ENCODE results near the gene ZNF764.
"Not testable (repeated sequence)": the region's sequence is repeated elsewhere in the genome, so short reads cannot be mapped to it uniquely, and the experiment has no call there.

Gene ZNF764

DNA sequence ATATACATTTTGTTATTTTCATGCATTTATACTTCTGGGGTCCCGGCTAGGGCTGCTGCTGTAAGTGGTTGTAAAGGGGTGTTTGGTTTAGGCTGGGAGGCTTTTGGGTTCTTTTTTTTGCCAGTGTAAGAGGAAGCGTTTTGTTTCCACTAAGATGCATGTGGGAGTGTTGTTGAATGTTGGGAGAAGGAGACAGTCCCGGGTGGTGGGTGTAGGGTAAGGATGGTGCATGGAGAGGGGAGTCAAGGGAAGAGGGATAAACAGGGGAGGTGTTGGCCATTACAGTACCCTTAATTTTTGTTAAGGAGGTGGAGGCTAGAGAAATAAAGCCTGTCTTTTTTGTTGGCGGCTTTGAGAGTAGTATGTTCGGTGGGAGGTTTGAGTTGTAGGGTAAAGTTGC lies 15.1 kb downstream of the ZNF764 start:
- DNase-seq, result no peak

DNA sequence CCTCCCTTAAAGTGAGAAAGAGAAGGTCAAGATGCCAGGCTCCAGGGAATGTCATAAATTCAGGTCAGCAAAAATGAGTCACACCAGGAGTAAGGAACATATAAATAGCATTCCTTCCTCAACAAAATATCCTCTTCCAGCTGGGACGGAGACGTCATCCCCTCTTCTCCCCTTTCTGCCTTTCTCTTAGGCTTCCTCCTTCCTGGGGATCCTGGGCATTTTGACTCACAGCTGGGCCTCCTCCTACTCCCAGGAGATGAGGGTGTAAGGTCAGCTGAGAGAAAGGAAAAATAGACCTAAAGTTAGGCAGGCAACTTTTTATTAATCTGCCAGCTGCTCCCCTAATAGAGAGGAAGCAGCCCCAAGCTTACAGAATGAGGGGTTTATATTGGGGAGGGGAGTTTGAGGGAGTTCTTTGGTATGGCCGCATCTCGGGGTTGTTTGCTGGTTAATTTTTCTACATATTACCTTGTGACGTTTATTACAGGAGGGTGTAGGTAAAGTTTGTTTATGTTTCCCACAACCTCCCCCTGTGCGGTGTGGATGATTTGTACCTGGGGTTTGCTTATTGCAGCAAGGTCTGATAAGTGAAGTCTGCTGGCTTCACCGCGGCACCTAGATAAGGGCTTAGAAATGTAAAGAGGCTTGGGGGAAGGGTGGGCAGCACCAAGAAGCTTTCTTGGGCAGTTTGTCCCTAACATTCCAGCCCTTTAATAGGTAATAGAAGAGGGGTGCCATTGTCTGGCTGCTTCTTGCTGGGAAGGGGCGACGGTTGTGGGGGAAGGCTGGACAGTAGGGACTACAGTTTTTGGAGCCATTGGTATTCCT lies 16.5 kb downstream of the ZNF764 start:
- DNase-seq, result no peak

DNA sequence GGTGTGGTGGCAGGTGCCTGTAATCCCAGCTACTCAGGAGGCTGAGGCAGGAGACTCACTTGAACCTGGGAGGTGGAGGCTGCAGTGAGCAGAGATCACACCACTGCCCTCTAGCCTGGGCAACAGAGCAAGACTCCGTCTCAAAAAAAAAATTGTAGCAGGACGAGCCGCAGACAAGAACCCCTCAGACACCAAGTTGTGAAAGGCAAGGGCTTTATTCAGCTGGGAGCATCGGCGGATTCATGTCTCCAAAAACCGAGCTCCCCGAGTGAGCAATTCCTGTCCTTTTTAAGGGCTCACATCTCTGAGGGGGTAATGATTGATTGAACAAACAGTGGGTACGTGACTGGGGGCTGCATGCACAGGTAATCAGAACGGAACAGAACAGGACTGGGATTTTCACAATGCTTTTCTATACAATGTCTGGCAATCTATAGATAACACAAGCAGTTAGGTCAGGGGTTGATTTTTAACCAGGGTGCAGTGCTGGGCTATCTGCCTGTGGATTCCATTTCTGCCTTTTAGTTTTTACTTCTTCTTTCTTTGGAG lies 17.2 kb downstream of the ZNF764 start:
- DNase-seq, result not testable (repeated sequence)

DNA sequence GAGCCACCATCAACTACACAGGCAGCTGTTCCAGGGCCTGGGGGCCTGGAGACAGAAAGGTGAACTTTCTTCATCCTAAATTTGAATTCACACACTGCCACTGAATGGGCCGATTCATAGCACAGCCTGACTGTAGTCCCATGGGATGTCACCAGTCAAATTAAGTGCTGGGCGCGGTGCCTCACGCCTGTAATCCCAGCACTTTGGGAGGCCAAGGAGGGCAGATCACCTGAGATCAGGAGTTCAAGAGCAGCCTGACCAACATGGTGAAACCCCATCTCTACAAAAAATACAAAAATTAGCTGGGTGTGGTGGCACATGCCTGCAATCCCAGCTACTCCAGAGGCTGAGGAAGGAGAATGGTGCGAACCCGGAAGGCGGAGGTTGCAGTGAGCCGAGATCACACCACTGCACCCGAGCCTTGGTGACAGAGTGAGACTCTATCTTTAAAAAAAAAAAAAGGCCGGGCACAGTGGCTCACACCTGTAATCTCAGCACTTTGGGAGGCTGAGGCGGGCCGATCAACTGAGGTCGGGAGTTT lies 18.1 kb downstream of the ZNF764 start:
- not testable (repeated sequence) for DNase-seq

DNA sequence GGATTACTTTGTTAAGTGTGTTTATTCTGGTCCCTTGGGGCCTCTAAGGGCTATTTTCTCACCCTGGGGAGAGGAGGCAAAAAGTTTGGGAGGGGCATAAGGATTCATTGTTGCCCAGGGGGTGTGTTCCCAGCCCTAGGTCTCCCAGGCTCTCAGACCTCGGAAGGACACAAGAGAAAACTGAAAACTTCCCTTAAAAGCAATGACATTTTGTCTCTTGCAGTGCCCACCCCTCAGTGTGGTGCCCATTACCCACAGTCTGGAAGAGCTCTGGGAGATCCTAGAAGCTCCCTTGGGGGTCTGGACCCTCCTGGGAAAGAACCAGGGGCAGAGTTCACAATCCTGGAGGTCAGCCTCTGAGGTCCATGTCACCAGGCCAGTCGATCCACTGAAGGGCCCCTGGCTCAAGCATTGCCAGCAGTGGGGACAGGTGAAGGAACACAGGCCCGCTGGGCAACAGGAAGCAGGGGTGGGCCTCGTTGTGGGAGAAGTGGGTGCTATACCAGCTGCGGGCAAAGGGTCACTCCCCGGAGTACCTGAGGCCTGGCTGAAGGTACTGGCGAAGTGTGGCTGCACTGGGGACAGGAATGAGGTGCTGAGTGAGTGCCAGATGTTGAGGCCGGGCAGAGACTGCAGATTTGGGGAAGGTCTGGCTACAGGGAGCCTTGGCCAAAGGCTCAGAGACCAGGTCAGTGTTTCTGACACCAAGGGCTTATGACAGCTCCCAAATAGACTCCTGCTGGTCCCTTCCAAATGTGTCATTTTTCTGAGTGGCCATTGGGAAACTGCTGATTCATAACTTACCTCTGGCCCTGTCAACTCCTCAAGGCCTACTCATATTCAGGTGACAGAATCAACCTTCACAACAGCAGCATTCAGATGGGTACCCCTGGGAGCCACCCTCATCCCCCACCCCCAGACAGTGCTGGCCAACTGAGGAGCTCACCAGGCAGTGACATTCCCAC lies 18.9 kb downstream of the ZNF764 start:
- DNase-seq, result no peak

DNA sequence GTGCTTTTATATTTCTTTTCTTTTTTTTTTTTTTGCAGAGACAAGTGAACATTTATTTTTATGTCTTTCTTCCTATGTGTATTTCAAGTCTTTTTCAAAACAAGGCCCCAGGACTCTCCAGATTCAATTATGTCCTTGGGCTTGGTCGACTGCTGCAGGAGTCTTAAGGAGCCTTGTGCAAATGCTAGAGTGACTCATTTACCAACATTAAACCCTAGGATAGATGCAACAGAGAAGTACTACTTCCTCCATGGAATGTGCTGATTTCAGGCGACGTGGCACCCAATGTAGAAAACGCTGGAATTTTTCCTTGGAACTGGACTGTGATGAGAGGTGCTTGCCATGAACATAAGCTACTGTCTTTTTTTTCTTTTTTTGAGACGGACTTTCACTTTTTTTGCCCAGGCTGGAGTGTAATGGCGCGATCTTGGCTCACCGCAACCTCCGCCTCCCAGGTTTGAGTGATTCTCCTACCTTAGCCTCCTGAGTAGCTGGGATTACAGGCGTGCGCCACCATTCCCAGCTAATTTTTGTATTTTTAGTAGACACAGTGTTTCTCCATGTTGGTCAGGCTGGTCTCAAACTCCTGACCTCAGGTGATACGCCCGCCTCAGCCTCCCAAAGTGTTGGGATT lies 21.7 kb downstream of the ZNF764 start:
- DNase-seq, result not testable (repeated sequence)

DNA sequence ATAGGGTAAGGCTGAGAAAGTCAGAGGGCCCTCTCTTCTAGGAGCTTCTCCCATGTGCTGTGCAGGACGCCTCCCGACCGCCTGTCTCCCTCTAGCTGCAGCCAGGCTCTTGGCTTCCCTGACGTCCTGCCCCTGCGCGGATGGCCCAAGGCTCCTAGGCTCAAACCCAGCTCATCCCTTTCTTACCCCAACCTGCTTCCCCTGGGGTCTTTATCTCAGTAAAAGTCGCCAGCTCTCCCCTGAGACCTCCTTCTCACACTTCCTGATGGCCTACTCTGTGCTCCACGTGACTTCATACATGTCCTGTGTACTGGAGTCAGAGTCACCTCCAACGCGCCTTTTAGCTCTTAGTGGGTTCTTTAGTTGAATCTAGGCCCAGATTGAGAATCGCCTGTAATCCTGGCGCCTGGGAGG lies 22.4 kb downstream of the ZNF764 start:
- DNase-seq, result peak; percentile 77

DNA sequence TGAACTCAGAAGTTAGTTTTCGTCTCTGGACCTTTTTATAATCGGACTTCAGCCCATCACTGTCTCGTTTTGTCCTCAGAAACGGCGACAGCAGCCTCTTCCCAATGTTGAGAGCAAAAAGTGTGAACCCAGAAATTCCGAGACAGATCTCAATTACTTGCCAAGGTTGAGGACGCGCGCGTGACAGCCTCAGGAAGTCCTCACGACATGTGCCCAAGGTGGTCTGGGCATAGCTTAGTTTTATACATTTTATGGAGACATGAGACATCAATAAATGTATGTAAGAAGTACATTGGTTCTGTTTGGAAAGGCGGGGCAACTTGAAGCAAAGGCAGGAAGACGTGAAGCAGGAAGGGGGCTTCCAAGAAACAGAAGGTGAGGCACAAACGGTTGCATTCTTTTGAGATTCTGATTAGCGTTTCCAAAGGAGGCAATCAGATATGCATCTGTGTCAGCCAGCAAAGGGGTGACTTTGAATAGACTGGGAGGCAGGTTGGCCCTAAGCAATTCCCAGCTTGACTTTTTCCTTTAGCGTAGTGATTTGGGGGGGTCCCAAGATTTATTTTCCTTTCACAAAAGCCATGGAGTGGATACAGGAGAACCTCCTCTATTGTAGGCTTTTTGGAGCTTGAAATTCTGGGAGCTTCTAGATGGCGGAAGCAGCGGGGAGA lies 22.9 kb downstream of the ZNF764 start:
- DNase-seq, result no peak

DNA sequence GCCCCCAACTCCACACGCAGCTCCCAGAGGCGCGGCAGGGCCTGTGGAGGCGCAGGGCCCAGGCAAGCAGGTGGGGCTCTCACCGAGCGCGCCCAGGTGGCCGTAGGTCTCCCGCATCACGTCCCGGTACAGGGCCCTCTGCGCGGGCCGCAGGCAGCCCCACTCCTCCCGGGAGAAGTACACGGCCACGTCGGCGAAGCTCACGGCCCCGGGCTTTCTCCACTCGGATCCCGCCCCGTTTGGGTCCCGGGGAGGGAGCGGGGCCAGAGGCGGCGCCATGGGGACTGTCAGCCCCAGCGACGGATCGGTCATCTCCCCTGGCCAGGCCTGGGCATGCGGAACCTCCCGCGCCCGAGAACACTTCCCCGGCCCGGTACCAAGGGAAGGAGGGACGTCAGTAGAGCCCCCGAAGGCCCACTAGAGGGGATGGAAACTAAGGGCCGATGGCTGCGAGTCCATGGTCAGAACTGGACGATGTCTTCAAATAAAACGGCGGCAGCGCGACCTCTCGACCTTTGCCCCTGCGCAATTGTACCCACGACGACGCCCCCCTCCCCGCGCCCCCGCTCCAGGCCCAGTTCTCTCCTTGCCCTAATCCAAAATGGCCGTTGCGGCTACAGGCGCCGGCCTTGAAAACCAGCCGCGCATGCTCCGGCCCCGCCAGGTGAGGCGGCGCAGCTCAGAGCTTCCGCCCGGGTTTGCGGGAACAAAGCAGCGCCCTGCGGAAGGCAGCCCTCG lies 23.6 kb downstream of the ZNF764 start, which contains the start of gene ZNF747:
TSS of gene ZNF747 (minus strand) at position 491 of the 738 bp plus-strand sequence. CDS start at position 312, 179 bp downstream.
- peak; percentile 94 for DNase-seq

DNA sequence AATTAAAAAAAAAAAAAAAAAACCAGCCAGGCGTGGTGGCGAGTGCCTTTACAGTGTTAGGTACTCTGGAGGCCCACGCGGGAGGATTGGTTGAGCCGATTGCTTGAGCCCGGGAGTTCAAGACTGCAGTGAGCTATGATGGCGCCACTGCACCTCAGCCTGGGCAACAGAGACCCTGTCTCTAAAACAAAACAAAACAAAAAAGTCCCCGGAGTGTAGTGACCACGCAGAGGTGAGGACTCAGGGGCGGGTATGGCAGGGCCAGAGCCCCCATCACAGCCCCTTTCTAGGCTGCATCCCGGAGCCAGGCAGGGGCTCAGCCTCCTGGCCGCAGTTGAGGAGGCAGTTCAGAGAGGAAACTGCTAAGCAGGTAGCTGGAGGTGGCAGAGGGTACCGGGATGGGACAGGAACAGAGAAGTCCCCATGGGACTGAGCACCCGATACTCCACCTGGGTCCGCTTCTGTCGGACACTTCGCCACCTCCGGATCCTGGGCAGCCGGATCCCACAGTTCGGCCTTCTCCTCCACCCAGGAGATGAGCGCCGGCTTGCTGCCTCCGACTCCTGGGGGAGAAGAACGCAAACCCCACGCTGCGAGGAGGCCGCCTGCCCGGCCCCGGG lies 24.3 kb downstream of the ZNF764 start:
- DNase-seq, result peak; percentile 24

DNA sequence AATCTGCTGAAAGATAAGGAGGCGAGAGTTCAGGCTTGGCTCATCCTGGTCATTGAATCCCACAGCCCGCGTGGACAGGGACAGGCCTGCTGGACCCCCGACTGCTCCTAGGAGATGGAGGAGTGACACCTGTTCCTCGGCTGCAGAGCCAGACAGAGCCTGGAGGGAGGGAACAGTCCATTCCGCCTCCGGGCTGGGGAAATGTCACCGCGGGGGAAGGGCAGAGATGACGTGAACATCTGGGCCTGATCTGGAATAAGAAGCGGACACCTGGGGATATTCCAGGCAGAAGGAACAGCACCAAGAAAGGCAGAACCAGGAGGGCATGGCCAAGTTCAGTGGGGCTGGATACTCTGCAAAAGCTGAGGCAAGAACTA lies 25.0 kb downstream of the ZNF764 start:
- no peak for DNase-seq

DNA sequence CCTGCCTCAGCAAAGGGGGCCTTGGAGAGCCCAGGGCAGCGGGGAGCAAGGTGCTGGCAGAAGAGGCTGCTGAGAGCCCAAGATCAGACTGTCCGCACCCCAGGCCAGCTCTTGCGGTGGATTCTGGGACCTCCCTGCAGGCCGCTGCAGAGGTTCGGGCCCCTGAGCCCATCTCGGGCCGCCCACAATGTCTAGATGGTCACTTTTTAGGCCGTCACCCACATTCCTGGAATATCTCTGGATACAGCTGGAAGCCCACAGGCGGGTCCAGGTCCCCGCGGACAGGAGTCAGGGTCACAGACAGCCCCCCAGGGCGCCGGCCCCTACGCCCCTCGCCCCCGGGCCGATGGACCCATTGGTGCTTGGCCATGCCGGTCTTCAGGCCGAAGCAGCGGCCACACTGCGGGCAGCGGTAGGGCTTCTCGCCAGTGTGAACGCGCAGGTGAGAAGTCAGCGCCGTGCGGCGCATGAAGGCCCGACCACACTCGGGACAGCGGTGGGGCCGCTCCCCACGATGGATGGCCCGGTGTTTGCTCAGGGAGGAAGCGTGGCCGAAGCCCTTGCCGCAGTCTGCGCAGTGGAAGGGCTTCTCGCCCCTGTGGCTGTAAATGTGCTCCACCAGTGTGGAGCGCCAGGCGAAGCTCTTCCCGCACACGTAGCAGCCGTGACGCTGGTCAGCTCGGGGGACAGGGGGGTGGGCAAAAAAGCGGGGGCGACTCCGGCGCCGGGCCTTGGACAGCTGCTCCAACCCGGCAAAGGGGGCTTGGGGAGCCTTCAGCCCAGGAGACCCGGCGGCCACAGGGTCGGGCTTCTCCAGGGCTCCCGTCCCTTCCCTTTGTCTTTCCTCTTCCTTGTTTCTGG lies 25.7 kb downstream of the ZNF764 start:
- DNase-seq, result no peak

DNA sequence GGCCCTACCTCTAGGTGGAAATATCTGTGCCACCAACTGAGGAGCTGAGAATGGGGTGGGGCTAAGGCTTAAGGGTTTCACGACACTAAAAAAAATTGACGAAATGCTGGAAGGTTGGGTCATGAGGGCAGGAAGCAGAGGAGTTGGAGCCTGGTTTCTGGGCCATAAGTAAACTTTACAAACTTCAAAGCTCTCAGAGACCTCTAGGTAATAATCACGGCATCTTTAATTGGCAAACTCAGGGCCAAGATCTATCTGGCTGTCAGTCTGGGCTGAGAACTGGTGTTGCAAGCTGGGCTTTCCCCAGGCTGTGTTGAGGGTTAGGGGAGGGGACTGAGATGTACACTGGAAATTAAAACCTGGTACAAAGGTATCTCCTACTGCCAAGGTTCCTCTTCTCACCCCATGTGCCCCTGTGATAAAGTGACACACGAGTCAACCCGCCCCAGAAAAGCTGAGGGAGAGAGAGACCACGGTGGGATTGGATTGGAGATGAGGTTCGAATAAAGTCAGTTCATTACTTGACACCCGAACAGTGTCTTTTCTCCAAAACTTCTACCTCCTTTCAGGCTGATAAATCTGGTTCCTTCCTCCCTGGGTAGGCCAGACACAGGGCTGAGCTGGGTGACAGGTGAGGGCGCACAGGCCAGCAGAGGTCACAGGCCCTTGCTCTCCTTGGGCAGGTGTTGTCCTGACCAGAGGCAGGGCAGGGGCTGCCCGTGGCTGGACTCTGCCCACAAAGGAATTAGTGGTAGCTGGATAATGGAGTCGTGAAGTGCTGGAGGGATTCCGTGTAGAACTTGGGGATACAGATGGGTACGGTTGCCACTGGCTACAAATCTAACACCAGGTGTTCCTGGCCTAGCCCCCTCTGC lies 27.8 kb downstream of the ZNF764 start:
- no peak for DNase-seq

DNA sequence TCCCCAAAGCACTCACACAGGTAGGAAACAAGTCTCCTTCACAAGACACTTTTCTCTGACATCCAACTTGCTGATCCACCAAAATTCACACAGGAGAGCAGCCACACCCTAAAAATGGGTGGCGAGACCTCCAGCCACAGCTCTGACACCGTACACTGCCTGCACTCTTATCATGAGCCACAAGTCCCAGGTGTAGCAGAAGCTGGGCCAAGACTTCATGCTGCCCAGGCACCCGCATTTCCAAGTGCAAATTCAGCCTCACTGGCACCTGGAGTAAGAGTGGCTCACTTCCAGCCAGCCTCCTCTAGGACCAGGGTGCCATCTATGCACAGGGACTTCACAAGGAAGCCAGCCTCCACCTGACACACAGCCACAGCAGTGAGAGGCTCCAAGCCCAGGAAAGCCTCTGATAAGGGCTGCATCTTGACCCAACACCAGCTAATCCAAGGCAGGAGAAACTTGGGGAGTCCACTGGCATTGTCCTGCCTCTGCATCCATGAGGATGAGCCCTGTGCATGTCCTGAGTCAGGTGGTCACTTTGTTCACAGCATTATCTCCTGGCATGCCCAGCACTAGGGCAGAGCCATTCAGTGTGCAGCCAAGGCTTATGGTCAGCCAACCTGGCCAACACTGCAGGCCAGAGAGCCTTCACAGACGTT lies 29.2 kb downstream of the ZNF764 start:
- no peak for DNase-seq

DNA sequence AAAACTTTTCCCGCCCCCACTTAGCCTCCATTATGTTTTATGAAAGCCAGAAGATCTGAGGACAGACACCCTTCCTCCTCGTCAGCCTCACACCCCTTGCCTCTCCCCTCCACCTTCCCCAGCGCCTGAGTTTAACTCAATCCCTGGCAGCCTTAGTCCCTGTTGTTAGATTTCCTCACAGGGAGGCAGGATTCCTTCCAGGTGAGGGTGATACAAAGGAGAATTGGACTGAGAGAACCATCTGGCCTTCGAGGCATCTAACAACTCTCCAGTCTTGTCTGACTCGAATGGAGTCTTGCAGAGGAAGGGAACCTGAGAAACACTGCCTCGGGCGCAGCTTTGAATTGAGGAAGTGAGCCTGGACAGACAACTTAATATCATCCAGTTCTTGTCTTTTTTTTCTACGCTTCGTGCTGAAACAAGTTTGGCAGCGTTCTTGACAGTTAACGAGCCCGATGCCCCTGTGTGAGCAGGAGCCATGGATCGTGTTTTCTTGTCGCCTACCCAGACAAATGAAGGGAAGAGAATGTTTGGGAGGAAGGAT lies 30.5 kb downstream of the ZNF764 start:
- peak; percentile 29 for DNase-seq

DNA sequence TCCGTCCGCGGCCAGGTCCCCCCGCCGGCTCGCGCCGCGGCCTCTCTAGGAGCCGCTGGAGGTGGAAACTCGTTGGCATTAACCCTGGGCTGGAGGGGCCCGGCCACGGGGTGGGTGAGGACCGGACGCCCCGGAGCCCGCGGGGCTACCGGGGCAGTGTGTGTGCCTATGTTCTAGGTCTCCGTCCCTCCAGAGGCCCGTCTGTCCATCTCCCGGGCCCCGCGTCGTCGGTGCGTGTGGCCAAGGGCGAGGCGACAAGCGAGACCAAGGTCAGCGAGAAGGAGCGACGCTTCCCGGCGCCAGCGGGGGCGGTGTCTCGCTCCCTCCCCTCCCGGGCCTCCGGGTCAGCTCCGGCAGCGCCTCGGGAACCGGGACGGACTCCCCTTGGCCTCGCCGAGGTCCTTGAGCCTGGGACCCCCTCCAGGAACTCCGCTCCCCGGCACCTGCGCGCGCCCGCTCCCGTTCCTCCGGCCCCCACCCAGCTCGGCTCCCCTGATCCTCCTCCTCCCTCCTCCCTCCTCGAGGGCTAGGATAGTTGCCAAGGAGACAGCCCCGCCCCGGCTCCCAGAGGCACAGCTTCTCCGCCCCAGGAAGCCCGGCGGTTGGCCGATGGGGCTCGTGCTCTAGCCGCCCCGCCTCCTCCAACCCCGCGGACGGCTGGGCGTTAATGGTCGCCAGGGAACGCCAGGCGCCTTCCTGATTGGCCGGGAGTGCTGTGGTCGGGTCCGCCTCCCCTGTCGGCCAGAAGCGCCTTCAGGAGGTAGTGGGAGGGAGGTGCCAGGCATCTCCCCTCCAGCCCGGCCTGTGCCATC lies 31.1 kb downstream of the ZNF764 start:
- DNase-seq, result peak; percentile 96

Measured in CD4-positive, alpha-beta T cell treated with Interleukin-17A for 4 hours (primary cell).